ENCODE results near the gene LDHAL6A.
A peak's percentile ranks its signal among the peaks of the same experiment; 100 is the strongest.
"Not testable (repeated sequence)": the region's sequence is repeated elsewhere in the genome, so short reads cannot be mapped to it uniquely, and the experiment has no call there.

Gene LDHAL6A

GRCh38 chr11:18455686-18456372 is at the start of gene LDHAL6A:
TSS of gene LDHAL6A (plus strand) at chr11:18455856. CDS start at chr11:18456681, 825 bp downstream.
- peaks cover 3% of the 10 kb centered on the region for H3K27me3 ChIP-seq (replicated peaks; ENCODE audit: control insufficient read depth, insufficient read depth, low read length)
- DNase-seq (ENCODE audit: low read depth): no peak
- no peaks in the 10 kb centered on the region for H3K36me3 ChIP-seq (ENCODE audit: control insufficient read depth, insufficient read depth, low read length, severe bottlenecking)
- H3K9ac ChIP-seq (ENCODE audit: low read length): no peak within 1 kb of the TSS
- H3K9me3 ChIP-seq (ENCODE audit: control insufficient read depth, low read length): no peaks in the 10 kb centered on the region
- H3K4me3 ChIP-seq (ENCODE audit: low read length): no peak within 1 kb of the TSS
- no peaks in the 10 kb centered on the region for H3K4me1 ChIP-seq (ENCODE audit: control insufficient read depth, insufficient read depth, low read length)

GRCh38 chr11:18407400-18407799 is 48.3 kb upstream of the LDHAL6A start:
- H3K9me3 ChIP-seq (ENCODE audit: control insufficient read depth, low read length); H3K27me3 ChIP-seq (replicated peaks; ENCODE audit: control insufficient read depth, insufficient read depth, low read length); H3K4me3 ChIP-seq (ENCODE audit: low read length); DNase-seq (ENCODE audit: low read depth); H3K9ac ChIP-seq (ENCODE audit: low read length): not testable (repeated sequence)
- Histone ChIP-seq H3K36me3 (ENCODE audit: control insufficient read depth, insufficient read depth, low read length, severe bottlenecking) (peaks cover 63% of the 10 kb centered on the region), H3K4me1 (ENCODE audit: control insufficient read depth, insufficient read depth, low read length) (peaks cover 12% of the 10 kb centered on the region)

GRCh38 chr11:18408558-18409291 is 46.9 kb upstream of the LDHAL6A start:
- no peak overlapping the region for H3K9ac ChIP-seq (ENCODE audit: low read length)
- no peaks in the 10 kb centered on the region for H3K27me3 ChIP-seq (replicated peaks; ENCODE audit: control insufficient read depth, insufficient read depth, low read length)
- H3K4me3 ChIP-seq (ENCODE audit: low read length): no peak overlapping the region
- H3K36me3 ChIP-seq (ENCODE audit: control insufficient read depth, insufficient read depth, low read length, severe bottlenecking): peaks cover 50% of the 10 kb centered on the region
- H3K4me1 ChIP-seq (ENCODE audit: control insufficient read depth, insufficient read depth, low read length): no peaks in the 10 kb centered on the region
- DNase-seq (ENCODE audit: low read depth): no peak
- no peaks in the 10 kb centered on the region for H3K9me3 ChIP-seq (ENCODE audit: control insufficient read depth, low read length)

- H3K36me3 ChIP-seq (ENCODE audit: control insufficient read depth, insufficient read depth, low read length, severe bottlenecking): no peaks in the 10 kb centered on the region
- H3K4me1 ChIP-seq (ENCODE audit: control insufficient read depth, insufficient read depth, low read length): no peaks in the 10 kb centered on the region
- DNase-seq (ENCODE audit: low read depth): no peak
- no peaks in the 10 kb centered on the region for H3K9me3 ChIP-seq (ENCODE audit: control insufficient read depth, low read length)
- no peaks in the 10 kb centered on the region for H3K27me3 ChIP-seq (replicated peaks; ENCODE audit: control insufficient read depth, insufficient read depth, low read length)
- H3K4me3 ChIP-seq (ENCODE audit: low read length): no peak overlapping the region
- no peak overlapping the region for H3K9ac ChIP-seq (ENCODE audit: low read length)
Observed at GRCh38 chr11:18416459-18416858, 39.2 kb upstream of the LDHAL6A start.

GRCh38 chr11:18419040-18419439 is 36.6 kb upstream of the LDHAL6A start:
- Histone ChIP-seq H3K4me3 (ENCODE audit: low read length) (no peak overlapping the region), H3K4me1 (ENCODE audit: control insufficient read depth, insufficient read depth, low read length) (no peaks in the 10 kb centered on the region), H3K9ac (ENCODE audit: low read length) (no peak overlapping the region), H3K27me3 (replicated peaks; ENCODE audit: control insufficient read depth, insufficient read depth, low read length) (no peaks in the 10 kb centered on the region), H3K9me3 (ENCODE audit: control insufficient read depth, low read length) (no peaks in the 10 kb centered on the region), H3K36me3 (ENCODE audit: control insufficient read depth, insufficient read depth, low read length, severe bottlenecking) (no peaks in the 10 kb centered on the region)
- DNase-seq (ENCODE audit: low read depth): no peak

- Histone ChIP-seq H3K9me3 (ENCODE audit: control insufficient read depth, low read length) (no peaks in the 10 kb centered on the region), H3K4me3 (ENCODE audit: low read length) (no peak overlapping the region), H3K27me3 (replicated peaks; ENCODE audit: control insufficient read depth, insufficient read depth, low read length) (no peaks in the 10 kb centered on the region), H3K36me3 (ENCODE audit: control insufficient read depth, insufficient read depth, low read length, severe bottlenecking) (no peaks in the 10 kb centered on the region), H3K9ac (ENCODE audit: low read length) (no peak overlapping the region), H3K4me1 (ENCODE audit: control insufficient read depth, insufficient read depth, low read length) (no peaks in the 10 kb centered on the region)
- DNase-seq (ENCODE audit: low read depth): no peak
Observed at GRCh38 chr11:18420067-18420466, 35.6 kb upstream of the LDHAL6A start.

- H3K27me3 ChIP-seq (replicated peaks; ENCODE audit: control insufficient read depth, insufficient read depth, low read length): no peaks in the 10 kb centered on the region
- no peak overlapping the region for H3K9ac ChIP-seq (ENCODE audit: low read length)
- DNase-seq (ENCODE audit: low read depth): no peak
- H3K4me1 ChIP-seq (ENCODE audit: control insufficient read depth, insufficient read depth, low read length): no peaks in the 10 kb centered on the region
- H3K9me3 ChIP-seq (ENCODE audit: control insufficient read depth, low read length): no peaks in the 10 kb centered on the region
- no peak overlapping the region for H3K4me3 ChIP-seq (ENCODE audit: low read length)
- H3K36me3 ChIP-seq (ENCODE audit: control insufficient read depth, insufficient read depth, low read length, severe bottlenecking): no peaks in the 10 kb centered on the region
Observed at GRCh38 chr11:18427240-18427639, 28.4 kb upstream of the LDHAL6A start.

- no peaks in the 10 kb centered on the region for H3K9me3 ChIP-seq (ENCODE audit: control insufficient read depth, low read length)
- H3K4me3 ChIP-seq (ENCODE audit: low read length): no peak overlapping the region
- no peak for DNase-seq (ENCODE audit: low read depth)
- no peaks in the 10 kb centered on the region for H3K27me3 ChIP-seq (replicated peaks; ENCODE audit: control insufficient read depth, insufficient read depth, low read length)
- H3K9ac ChIP-seq (ENCODE audit: low read length): no peak overlapping the region
- H3K36me3 ChIP-seq (ENCODE audit: control insufficient read depth, insufficient read depth, low read length, severe bottlenecking): no peaks in the 10 kb centered on the region
- H3K4me1 ChIP-seq (ENCODE audit: control insufficient read depth, insufficient read depth, low read length): no peaks in the 10 kb centered on the region
Observed at GRCh38 chr11:18429332-18429731, 26.3 kb upstream of the LDHAL6A start.

- DNase-seq (ENCODE audit: low read depth): no peak
- Histone ChIP-seq H3K4me3 (ENCODE audit: low read length) (no peak overlapping the region), H3K4me1 (ENCODE audit: control insufficient read depth, insufficient read depth, low read length) (no peaks in the 10 kb centered on the region), H3K27me3 (replicated peaks; ENCODE audit: control insufficient read depth, insufficient read depth, low read length) (no peaks in the 10 kb centered on the region), H3K9me3 (ENCODE audit: control insufficient read depth, low read length) (no peaks in the 10 kb centered on the region), H3K36me3 (ENCODE audit: control insufficient read depth, insufficient read depth, low read length, severe bottlenecking) (no peaks in the 10 kb centered on the region), H3K9ac (ENCODE audit: low read length) (no peak overlapping the region)
Observed at GRCh38 chr11:18438691-18439090, 17.0 kb upstream of the LDHAL6A start.

GRCh38 chr11:18449251-18449650 is 6.4 kb upstream of the LDHAL6A start:
- no peak for DNase-seq (ENCODE audit: low read depth)
- Histone ChIP-seq H3K4me1 (ENCODE audit: control insufficient read depth, insufficient read depth, low read length) (no peaks in the 10 kb centered on the region), H3K9me3 (ENCODE audit: control insufficient read depth, low read length) (no peaks in the 10 kb centered on the region), H3K27me3 (replicated peaks; ENCODE audit: control insufficient read depth, insufficient read depth, low read length) (peaks cover 3% of the 10 kb centered on the region), H3K9ac (ENCODE audit: low read length) (no peak overlapping the region), H3K4me3 (ENCODE audit: low read length) (no peak overlapping the region), H3K36me3 (ENCODE audit: control insufficient read depth, insufficient read depth, low read length, severe bottlenecking) (no peaks in the 10 kb centered on the region)

GRCh38 chr11:18452927-18453326 is 2.7 kb upstream of the LDHAL6A start:
- peak; percentile 19 for DNase-seq (ENCODE audit: low read depth)
- no peaks in the 10 kb centered on the region for H3K36me3 ChIP-seq (ENCODE audit: control insufficient read depth, insufficient read depth, low read length, severe bottlenecking)
- no peaks in the 10 kb centered on the region for H3K9me3 ChIP-seq (ENCODE audit: control insufficient read depth, low read length)
- H3K27me3 ChIP-seq (replicated peaks; ENCODE audit: control insufficient read depth, insufficient read depth, low read length): peaks cover 3% of the 10 kb centered on the region
- H3K4me1 ChIP-seq (ENCODE audit: control insufficient read depth, insufficient read depth, low read length): no peaks in the 10 kb centered on the region
- no peak overlapping the region for H3K9ac ChIP-seq (ENCODE audit: low read length)
- no peak overlapping the region for H3K4me3 ChIP-seq (ENCODE audit: low read length)

Data from adipocyte (in vitro differentiated cells).